OCI-LY1 (cell line): Measurements from ENCODE around the gene RUSF1.
"Not testable (repeated sequence)": the region's sequence is repeated elsewhere in the genome, so short reads cannot be mapped to it uniquely, and the experiment has no call there.

ENCODE experiments used
- EZH2 ChIP-seq: fragments of 200-600 bp; sonication (generic), shearing (Covaris generic); IDR thresholded peaks from 2 replicates; pipeline ENCODE4 v1.8.0; 2017; ENCODE audit warnings: borderline replicate concordance, mixed run types, mild to moderate bottlenecking, antibody characterized with exemption, low read length, moderate library complexity, mixed read lengths
- TF ChIP-seq, protein P1 (sequence below): fragments of 200-600 bp; sonication (generic), shearing (Covaris generic); IDR thresholded peaks from 2 replicates; pipeline ENCODE4 v1.5.1; 2017; ENCODE audit warnings: mild to moderate bottlenecking, antibody characterized with exemption, low read length, moderate library complexity, mixed read lengths

DNA sequence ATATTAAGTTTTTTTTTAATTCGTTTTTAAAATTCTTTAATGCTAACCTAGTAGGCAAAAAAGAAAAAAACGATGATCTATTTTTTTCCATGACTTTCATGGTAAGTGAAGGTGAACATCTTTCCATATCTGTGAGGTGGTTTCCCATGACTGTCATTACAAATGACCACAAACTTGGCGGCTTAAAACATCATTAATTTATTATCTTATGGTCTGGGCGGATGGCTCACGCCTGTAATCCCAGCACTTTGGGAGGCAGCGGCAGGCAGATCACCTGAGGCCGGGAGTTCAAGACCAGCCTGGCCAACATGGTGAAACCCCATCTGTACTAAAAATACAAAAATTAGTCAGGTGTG is 30.0 kb upstream of the RUSF1 start:
- TF ChIP-seq, protein P1, sequence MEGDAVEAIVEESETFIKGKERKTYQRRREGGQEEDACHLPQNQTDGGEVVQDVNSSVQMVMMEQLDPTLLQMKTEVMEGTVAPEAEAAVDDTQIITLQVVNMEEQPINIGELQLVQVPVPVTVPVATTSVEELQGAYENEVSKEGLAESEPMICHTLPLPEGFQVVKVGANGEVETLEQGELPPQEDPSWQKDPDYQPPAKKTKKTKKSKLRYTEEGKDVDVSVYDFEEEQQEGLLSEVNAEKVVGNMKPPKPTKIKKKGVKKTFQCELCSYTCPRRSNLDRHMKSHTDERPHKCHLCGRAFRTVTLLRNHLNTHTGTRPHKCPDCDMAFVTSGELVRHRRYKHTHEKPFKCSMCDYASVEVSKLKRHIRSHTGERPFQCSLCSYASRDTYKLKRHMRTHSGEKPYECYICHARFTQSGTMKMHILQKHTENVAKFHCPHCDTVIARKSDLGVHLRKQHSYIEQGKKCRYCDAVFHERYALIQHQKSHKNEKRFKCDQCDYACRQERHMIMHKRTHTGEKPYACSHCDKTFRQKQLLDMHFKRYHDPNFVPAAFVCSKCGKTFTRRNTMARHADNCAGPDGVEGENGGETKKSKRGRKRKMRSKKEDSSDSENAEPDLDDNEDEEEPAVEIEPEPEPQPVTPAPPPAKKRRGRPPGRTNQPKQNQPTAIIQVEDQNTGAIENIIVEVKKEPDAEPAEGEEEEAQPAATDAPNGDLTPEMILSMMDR: not testable (repeated sequence)
- TF ChIP-seq EZH2: not testable (repeated sequence)
